D721Med (cell line): ENCODE data around the gene CHN2.

Source experiments
- DNase-seq: peaks from one replicate; pipeline ENCODE4 v3.0.0; 2011; ENCODE audit warnings: low spot score; ENCODE audit not compliant: insufficient read length
- FAIRE-seq: peaks from 2 replicates; lab custom pipeline; 2011; peaks lifted over from hg19 to GRCh38; lab: Jason Lieb, UNC
- CTCF ChIP-seq: IDR thresholded peaks from 2 replicates; pipeline ENCODE4 v1.5.1; 2012; ENCODE audit warnings: mild to moderate bottlenecking, control low read depth; ENCODE audit not compliant: insufficient read depth; ENCODE audit errors: missing control alignments

CHN2 gene

GRCh38 chr7:29247224-29247962 is 52.8 kb downstream of the CHN2 start:
- FAIRE-seq (no peak), DNase-seq (no peak)
- no peak for TF ChIP-seq CTCF

DNA sequence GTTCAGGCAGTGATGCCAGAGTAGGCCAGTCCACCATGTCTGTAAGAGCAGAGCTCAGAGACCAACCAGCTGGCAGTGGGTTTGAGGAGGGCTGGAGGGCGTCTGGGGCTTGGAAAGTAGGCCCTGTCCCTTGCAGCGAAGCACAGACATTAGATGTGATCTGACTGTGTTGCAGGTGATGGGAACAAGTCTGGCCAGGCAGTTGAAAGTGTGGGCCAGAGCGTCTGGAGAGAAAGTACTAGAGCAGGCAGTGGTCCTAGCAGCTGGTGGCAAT is 53.3 kb downstream of the CHN2 start:
- FAIRE-seq (no peak), DNase-seq (no peak)
- no peak for TF ChIP-seq CTCF

DNA sequence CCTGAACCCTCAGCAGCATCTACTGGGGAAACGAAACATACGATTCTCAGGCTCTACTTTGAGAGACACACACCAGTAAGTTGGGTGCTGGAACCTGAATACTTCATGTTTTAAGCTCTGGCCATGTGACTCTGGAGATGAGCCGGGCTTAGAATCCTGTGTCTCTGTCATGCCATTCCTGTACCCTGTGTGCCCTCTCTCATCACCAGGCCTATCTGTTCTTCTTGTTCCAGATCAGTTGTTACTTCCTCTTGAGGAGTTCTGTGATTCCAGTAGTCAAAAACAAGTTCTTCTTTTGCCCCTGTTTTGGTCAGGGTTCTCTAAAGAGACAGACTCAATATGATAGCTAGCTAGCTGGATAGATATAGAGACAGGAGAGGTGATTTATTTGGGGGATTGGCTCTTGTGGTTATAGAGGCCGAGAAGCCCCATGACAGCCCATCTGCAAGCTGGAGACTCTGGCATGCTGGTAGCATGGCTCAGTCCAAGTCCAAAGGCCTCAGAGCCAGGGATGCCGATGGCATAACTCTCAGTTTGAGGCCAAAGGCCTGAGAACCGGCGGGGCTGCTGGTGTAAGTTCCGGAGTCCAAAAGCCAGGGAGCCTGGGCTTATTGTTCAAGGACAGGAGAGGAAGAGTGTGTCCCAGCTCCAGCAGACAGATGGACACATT is 54.3 kb downstream of the CHN2 start:
- FAIRE-seq = no peak
- TF ChIP-seq CTCF = no peak
- DNase-seq = no peak

- TF ChIP-seq CTCF = no peak
- DNase-seq (no peak), FAIRE-seq (no peak)
Observed at GRCh38 chr7:29249383-29249750, 54.8 kb downstream of the CHN2 start.

DNA sequence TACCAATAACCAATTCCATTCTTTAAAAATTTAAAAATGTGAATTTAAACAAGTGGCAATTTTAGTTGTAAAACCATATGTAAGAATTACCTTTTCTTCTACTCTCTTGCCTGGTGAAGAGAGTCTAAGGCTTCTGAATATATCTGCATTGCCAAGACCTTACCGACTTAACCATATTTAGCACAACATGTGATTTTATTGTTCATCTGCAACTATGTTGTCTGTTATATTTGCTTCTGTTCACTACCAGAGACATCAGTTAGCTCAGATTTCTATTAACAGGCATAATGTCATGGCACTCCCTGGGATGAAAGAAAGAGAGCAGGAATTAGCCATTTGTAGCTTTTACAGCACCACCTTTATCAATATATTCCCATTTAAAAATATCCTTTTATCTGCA is 55.3 kb downstream of the CHN2 start:
- DNase-seq (no peak), FAIRE-seq (no peak)
- no peak for TF ChIP-seq CTCF

DNA sequence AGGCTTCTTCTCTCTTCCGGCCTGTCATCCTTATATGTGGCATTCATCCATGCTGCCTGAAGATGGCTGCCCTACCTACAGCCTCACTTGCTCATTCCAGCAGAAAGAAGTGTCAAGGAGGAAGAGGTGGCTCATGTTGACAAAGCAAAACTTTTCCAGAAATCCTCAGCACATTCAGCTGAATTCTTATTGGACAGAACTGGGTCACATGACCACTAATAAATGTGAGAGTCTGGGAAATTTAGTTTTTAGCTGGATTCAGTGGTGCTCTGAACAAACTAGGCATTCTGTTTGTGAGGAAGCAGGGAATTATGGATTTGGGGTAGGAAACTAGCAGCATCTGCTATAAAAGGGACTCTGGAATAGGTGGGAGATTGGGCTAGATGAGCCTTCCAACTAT is 58.6 kb downstream of the CHN2 start:
- no peak for TF ChIP-seq CTCF
- FAIRE-seq (no peak), DNase-seq (no peak)

DNA sequence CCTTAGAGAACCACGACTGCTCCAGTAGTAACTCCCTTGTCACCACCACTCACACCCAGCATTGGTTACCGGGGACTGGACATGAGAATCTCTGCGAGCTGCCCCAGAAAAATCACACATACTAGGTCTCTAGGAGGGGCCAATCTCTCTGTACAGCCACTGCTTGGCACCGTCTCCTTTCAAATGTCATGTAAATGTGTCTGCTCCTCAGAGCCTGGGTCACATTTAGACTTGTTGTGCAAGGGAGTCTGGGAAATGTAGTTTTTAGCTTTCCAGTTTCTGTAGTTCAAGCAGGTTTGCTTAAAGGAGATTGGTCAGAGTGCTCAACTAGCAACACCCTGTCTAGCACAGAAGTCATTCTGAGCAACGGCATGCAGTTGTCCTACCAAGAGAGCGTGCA is 60.0 kb downstream of the CHN2 start:
- no peak for FAIRE-seq
- TF ChIP-seq CTCF = no peak
- no peak for DNase-seq
